ENCODE data around the gene BICC1.

- no peak for TF ChIP-seq EZH2phosphoT487 (IDR thresholded peaks at IDR 0.05; ENCODE audit: borderline replicate concordance)
- TF ChIP-seq CTCF (conservative IDR thresholded peaks at IDR 0.05; ENCODE audit: low read length), result no peak
These were observed 30.5 kb downstream of the BICC1 start for GRCh38 chr10:58543141-58543540.
